NCI-H1930 (cell line): ENCODE measurements around the gene AIG1.
"Not testable (repeated sequence)": the region's sequence is repeated elsewhere in the genome, so short reads cannot be mapped to it uniquely, and the experiment has no call there.

ENCODE experiments used
- DNase-seq, 2 experiments: peaks; one replicate each; lab custom pipeline; 2025; lab: John Stamatoyannopoulos, UW

Gene AIG1

GRCh38 chr6:143233554-143234285 lies 173.0 kb downstream of the AIG1 start:
- no peak for DNase-seq

GRCh38 chr6:143234734-143235133 lies 174.0 kb downstream of the AIG1 start:
- DNase-seq = no peak

GRCh38 chr6:143236151-143236798 lies 175.6 kb downstream of the AIG1 start:
- no peak for DNase-seq

GRCh38 chr6:143238306-143238705 lies 177.6 kb downstream of the AIG1 start:
- no peak for DNase-seq

GRCh38 chr6:143241111-143241510 lies 180.4 kb downstream of the AIG1 start:
- DNase-seq = no peak

GRCh38 chr6:143241911-143242310 lies 181.2 kb downstream of the AIG1 start:
- no peak for DNase-seq

GRCh38 chr6:143243786-143244185 lies 183.1 kb downstream of the AIG1 start:
- no peak for DNase-seq

- no peak for DNase-seq
Measured at GRCh38 chr6:143245656-143246055, 185.0 kb downstream of the AIG1 start.

GRCh38 chr6:143246166-143246775 lies 185.6 kb downstream of the AIG1 start:
- not testable (repeated sequence) for DNase-seq

GRCh38 chr6:143247586-143247985 lies 186.9 kb downstream of the AIG1 start:
- no peak for DNase-seq

GRCh38 chr6:143248359-143248758 lies 187.7 kb downstream of the AIG1 start:
- no peak for DNase-seq

GRCh38 chr6:143251288-143251687 lies 190.6 kb downstream of the AIG1 start:
- no peak for DNase-seq

- DNase-seq = no peak
Measured at GRCh38 chr6:143252961-143253360, 192.3 kb downstream of the AIG1 start.

- DNase-seq = no peak
Measured at GRCh38 chr6:143253586-143253985, 192.9 kb downstream of the AIG1 start.

- no peak for DNase-seq
Measured at GRCh38 chr6:143258945-143259344, 198.3 kb downstream of the AIG1 start.

- no peak for DNase-seq
Measured at GRCh38 chr6:143260857-143261256, 200.2 kb downstream of the AIG1 start.

GRCh38 chr6:143261899-143262436 lies 201.3 kb downstream of the AIG1 start:
- no peak for DNase-seq

- DNase-seq = no peak
Measured at GRCh38 chr6:143262859-143263258, 202.2 kb downstream of the AIG1 start.

GRCh38 chr6:143264379-143264778 lies 203.7 kb downstream of the AIG1 start:
- no peak for DNase-seq

- DNase-seq = no peak
Measured at GRCh38 chr6:143264986-143265764, 204.5 kb downstream of the AIG1 start.

GRCh38 chr6:143267760-143268159 lies 207.1 kb downstream of the AIG1 start:
- no peak for DNase-seq

- no peak for DNase-seq
Measured at GRCh38 chr6:143268439-143268838, 207.8 kb downstream of the AIG1 start.
